ENCODE measurements around the gene LOXL3.

Gene LOXL3

GRCh38 chr2:74583504-74583903, 29.8 kb upstream of the LOXL3 start:
- Histone ChIP-seq H3K9me3 (ENCODE audit: control insufficient read depth, insufficient read depth, low read depth, low read length) (no peaks in the 10 kb centered on the region), H3K4me1 (ENCODE audit: control insufficient read depth, insufficient read depth, low read length) (no peaks in the 10 kb centered on the region), H3K36me3 (ENCODE audit: control insufficient read depth in 2 of 2, insufficient read depth in 1 of 2, low read length in 2 of 2) (no peaks in the 10 kb centered on the region), H3K4me3 (ENCODE audit: low read depth, low read length) (no peak overlapping the region), H3K27ac (ENCODE audit: extremely low read depth, low read depth, low read length) (no peak overlapping the region)
- CTCF ChIA-PET, result interaction anchor here (0.7 to 2.6 kb wide), 4 partner anchors 9 to 101 kb away, joined by 3 to 10 read pairs (median 3); partner anchors contain the start of genes CCDC142 and TTC31
- POLR2A ChIA-PET, result no interaction called here
- no peak for TF ChIP-seq ZNF610 (tag by site-specific recombination; IDR thresholded peaks at IDR 0.05; ENCODE audit: borderline replicate concordance)
- TF ChIP-seq GLI2 (tag by site-specific recombination; IDR thresholded peaks at IDR 0.05; ENCODE audit: borderline replicate concordance, low read depth), result no peak
- TF ChIP-seq, protein P1, sequence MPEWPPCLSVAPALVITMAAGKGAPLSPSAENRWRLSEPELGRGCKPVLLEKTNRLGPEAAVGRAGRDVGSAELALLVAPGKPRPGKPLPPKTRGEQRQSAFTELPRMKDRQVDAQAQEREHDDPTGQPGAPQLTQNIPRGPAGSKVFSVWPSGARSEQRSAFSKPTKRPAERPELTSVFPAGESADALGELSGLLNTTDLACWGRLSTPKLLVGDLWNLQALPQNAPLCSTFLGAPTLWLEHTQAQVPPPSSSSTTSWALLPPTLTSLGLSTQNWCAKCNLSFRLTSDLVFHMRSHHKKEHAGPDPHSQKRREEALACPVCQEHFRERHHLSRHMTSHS (tag by site-specific recombination; IDR thresholded peaks at IDR 0.05), result no peak
- TF ChIP-seq, protein P2, sequence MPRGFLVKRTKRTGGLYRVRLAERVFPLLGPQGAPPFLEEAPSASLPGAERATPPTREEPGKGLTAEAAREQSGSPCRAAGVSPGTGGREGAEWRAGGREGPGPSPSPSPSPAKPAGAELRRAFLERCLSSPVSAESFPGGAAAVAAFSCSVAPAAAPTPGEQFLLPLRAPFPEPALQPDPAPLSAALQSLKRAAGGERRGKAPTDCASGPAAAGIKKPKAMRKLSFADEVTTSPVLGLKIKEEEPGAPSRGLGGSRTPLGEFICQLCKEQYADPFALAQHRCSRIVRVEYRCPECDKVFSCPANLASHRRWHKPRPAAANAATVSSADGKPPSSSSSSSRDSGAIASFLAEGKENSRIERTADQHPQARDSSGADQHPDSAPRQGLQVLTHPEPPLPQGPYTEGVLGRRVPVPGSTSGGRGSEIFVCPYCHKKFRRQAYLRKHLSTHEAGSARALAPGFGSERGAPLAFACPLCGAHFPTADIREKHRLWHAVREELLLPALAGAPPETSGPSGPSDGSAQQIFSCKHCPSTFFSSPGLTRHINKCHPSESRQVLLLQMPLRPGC (tag by site-specific recombination; IDR thresholded peaks at IDR 0.05), result no peak
- TF ChIP-seq ZNF561 (tag by site-specific recombination; IDR thresholded peaks at IDR 0.05; ENCODE audit: borderline replicate concordance), result no peak
- TF ChIP-seq, protein P3, sequence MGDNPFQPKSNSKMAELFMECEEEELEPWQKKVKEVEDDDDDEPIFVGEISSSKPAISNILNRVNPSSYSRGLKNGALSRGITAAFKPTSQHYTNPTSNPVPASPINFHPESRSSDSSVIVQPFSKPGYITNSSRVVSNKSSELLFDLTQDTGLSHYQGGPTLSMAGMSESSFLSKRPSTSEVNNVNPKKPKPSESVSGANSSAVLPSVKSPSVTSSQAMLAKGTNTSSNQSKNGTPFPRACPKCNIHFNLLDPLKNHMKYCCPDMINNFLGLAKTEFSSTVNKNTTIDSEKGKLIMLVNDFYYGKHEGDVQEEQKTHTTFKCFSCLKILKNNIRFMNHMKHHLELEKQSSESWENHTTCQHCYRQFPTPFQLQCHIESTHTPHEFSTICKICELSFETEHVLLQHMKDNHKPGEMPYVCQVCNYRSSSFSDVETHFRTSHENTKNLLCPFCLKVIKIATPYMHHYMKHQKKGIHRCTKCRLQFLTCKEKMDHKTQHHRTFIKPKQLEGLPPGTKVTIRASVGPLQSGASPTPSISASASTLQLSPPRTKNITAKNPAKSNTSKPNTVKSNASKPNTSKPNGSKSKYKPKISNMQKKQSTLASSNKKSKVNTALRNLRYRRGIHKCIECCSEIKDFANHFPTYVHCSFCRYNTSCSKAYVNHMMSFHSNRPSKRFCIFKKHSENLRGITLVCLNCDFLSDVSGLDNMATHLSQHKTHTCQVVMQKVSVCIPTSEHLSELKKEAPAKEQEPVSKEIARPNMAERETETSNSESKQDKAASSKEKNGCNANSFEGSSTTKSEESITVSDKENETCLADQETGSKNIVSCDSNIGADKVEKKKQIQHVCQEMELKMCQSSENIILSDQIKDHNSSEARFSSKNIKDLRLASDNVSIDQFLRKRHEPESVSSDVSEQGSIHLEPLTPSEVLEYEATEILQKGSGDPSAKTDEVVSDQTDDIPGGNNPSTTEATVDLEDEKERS (tag by site-specific recombination; IDR thresholded peaks at IDR 0.05), result no peak
- TF ChIP-seq ZNF571 (tag by site-specific recombination; IDR thresholded peaks at IDR 0.05), result no peak
- TF ChIP-seq ELK4 (IDR thresholded peaks at IDR 0.05; ENCODE audit: borderline replicate concordance, low read depth, low read length), result no peak
- no peak for TF ChIP-seq ZBTB1 (tag by site-specific recombination; IDR thresholded peaks at IDR 0.05)
- no peak for TF ChIP-seq ZNF175 (tag by site-specific recombination; IDR thresholded peaks at IDR 0.05)
- TF ChIP-seq ZNF792 (tag by site-specific recombination; IDR thresholded peaks at IDR 0.05), result no peak
- TF ChIP-seq ZFP37 (tag by site-specific recombination; IDR thresholded peaks at IDR 0.05), result no peak
- TF ChIP-seq ZNF2 (tag by site-specific recombination; IDR thresholded peaks at IDR 0.05), result no peak
- no peak for TF ChIP-seq ZNF169 (tag by site-specific recombination; IDR thresholded peaks at IDR 0.05)
- TF ChIP-seq, protein P4, sequence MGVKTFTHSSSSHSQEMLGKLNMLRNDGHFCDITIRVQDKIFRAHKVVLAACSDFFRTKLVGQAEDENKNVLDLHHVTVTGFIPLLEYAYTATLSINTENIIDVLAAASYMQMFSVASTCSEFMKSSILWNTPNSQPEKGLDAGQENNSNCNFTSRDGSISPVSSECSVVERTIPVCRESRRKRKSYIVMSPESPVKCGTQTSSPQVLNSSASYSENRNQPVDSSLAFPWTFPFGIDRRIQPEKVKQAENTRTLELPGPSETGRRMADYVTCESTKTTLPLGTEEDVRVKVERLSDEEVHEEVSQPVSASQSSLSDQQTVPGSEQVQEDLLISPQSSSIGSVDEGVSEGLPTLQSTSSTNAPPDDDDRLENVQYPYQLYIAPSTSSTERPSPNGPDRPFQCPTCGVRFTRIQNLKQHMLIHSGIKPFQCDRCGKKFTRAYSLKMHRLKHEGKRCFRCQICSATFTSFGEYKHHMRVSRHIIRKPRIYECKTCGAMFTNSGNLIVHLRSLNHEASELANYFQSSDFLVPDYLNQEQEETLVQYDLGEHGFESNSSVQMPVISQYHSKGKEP (tag by site-specific recombination; IDR thresholded peaks at IDR 0.05), result no peak
- TF ChIP-seq ZNF677 (tag by site-specific recombination; IDR thresholded peaks at IDR 0.05), result no peak
- no peak for TF ChIP-seq KLF8 (tag by site-specific recombination; IDR thresholded peaks at IDR 0.05)

GRCh38 chr2:74582184-74582583, 28.4 kb upstream of the LOXL3 start:
- H3K4me3 ChIP-seq (ENCODE audit: low read depth, low read length), result no peak overlapping the region
- H3K9me3 ChIP-seq (ENCODE audit: control insufficient read depth, insufficient read depth, low read depth, low read length), result no peaks in the 10 kb centered on the region
- no peak overlapping the region for H3K27ac ChIP-seq (ENCODE audit: extremely low read depth, low read depth, low read length)
- TF ChIP-seq ZNF398 (tag by site-specific recombination; IDR thresholded peaks at IDR 0.05), result no peak
- TF ChIP-seq ZNF324 (tag by site-specific recombination; IDR thresholded peaks at IDR 0.05), result no peak
- no peaks in the 10 kb centered on the region for H3K4me1 ChIP-seq (ENCODE audit: control insufficient read depth, insufficient read depth, low read length)
- no peaks in the 10 kb centered on the region for H3K36me3 ChIP-seq (ENCODE audit: control insufficient read depth in 2 of 2, insufficient read depth in 1 of 2, low read length in 2 of 2)
- CTCF ChIA-PET, result interaction anchor here (0.5 to 1.3 kb wide), 3 partner anchors 16 to 247 kb away, joined by 3 to 4 read pairs (median 3); no protein-coding TSS in a partner anchor
- POLR2A ChIA-PET, result no interaction called here
